GM20431 (cell line): Measurements from ENCODE around the gene NECTIN1.

ENCODE experiments used
- in situ Hi-C: fragments of 300-500 bp; cut with MseI, MboI; formaldehyde crosslinking; loops from one replicate; pipeline ENCODE4 v1.15.0; 2020; ENCODE audit warnings: low sequenced_read_pairs; ENCODE audit not compliant: unreplicated experiment

NECTIN1 gene

DNA sequence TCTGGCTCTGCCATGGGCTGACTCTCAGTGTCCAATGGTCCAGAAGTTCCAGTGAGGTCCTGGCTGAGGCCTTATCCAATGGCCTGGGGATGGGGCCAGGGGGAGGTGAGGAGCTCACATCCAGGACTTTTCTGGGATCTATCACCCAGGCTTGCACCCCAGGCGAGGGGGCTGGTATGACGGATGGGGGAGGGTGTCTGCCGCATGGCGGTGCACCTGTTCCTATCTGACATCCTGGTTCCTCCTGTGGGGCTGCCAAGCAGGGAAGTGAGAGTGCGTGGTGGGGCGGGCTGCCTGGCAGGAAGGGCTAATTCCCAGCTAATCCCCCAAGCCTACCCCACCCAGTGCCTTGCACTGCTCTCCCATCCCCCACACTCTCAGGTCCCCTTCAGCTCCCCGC is 102.1 kb downstream of the NECTIN1 start:
- in situ Hi-C loops: no loop called here

DNA sequence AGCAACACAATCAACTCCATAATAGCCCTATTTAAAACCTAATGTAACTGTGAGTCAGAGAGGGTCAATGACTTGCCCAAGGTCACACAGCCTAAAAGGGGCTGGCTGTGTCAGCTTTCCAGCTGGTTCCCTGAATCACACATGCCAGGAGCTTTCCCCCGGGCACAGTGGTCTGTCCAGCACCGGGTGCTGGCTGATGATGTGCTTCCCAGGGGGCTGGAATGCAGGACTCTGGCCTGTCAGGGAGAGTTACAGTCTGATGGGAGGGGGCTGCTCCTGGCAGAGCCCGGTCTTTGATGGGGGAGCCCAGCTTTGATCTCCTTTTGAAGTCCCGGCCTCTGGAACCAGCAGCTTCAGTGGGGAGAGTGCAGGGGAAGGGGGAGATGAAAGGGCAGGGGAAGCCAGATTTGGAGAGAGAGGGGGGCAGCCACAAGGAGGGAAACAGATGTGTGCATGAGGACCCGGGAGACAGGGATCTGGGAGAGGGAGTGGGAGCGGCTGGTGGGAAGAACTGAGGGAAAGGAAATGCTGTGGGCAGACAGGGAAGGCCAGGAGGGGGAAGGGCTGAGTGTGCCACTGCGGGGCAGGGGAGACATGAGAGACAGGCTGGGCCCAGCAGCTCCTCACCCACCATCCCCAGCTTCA is 102.7 kb downstream of the NECTIN1 start:
- in situ Hi-C loops: no loop called here

DNA sequence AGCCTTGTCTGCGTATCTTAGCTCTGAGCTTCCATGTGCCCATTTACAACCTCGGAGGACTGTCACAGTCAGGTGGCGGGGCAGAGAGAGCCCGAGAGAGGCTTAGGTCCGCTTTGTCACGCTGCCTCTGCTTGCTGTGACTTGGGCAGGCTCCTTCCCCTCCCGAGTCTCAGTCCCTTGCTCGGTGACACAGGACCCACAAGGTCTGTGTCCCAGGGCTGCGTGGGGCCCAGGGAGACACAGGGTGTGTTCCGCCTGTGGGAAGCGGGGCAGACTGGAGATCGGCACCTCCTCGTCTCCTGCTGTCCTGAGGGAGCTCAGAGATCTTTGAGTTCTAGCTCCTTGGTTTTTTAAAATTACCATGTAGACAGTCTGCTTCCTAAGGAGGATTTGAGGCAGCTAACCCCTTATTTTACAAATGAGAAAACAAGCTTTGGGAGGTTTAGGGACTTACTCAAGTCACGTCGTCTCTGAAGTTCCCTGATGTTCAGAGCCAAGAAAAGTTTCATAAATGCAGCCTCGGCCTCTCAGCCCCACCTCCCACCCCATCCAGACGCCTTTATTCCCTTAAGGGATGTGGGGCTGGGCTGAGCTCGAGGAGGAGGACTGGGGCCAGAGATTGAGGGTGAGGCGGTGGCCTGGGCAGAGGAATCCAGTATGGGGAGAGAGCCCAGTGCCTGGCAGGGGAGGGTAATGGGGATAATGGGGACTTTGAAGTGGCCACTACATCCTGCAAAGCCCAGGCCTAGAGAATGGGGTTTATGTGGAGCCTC is 103.6 kb downstream of the NECTIN1 start:
- in situ Hi-C loops: no loop called here

DNA sequence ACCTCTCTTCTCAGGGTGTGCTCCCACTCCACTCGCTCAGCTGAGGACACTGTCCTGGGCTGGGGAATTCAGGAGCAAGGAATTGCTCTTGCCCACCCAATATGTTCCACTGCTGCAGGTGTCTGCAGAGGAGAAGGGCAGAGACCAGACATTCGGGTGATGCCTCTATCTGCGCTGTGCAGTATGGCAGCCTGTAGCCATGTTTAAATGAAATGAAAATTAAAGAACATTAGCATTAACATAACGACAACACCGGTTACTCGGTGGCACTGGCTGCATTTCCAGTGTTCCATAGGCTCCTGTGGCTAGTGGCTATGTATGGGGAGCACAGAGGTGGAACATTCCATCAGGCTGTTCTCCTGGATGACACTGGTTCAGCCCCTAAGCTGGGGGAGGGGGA is 104.4 kb downstream of the NECTIN1 start:
- in situ Hi-C loops: no loop called here

DNA sequence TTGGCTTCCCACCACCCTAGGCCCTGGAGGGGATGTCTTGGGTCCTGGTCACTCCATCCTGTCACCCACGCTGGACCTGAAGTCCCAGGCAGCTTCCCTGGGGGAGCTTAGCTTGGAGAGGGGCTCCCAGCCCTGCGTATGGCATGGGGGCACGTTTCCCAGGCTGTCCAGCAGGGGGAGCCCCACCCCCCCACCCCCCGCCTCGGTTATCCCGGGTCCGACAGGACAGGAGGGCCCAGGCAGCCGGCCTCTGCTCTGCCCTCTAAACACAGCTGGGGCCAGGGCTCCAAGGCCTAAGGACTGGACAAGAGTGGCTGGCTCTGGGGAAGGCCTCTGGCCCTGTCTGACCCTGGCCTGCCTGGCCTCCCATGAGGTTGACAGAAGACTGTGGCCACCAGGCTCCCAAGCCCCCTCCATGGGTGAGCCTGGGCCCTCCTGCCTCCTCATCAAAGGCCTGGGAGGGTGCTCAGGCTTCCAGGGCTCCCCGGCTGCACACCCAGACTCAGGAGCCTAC is 104.8 kb downstream of the NECTIN1 start:
- in situ Hi-C loops: no loop called here

DNA sequence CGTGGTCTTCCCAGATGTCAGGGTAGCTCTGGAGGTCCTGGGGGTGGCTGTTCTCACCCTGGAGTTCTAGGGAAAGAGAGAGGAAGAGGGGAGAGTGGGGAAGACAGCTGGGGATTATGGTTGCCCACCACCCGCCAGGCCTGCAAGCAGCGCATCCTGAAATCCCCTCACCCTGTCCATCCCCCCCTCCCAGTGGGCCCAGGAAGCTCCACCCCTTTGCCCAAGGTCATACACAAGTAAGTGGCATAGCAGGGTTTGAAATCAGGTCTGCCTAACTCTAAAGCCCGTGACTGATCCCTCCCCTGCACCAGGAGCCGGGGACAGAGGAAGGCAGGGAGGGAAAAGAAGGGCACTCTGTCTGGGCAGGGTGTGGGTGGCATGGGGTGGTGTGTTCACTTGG is 105.3 kb downstream of the NECTIN1 start:
- in situ Hi-C loops: no loop called here

DNA sequence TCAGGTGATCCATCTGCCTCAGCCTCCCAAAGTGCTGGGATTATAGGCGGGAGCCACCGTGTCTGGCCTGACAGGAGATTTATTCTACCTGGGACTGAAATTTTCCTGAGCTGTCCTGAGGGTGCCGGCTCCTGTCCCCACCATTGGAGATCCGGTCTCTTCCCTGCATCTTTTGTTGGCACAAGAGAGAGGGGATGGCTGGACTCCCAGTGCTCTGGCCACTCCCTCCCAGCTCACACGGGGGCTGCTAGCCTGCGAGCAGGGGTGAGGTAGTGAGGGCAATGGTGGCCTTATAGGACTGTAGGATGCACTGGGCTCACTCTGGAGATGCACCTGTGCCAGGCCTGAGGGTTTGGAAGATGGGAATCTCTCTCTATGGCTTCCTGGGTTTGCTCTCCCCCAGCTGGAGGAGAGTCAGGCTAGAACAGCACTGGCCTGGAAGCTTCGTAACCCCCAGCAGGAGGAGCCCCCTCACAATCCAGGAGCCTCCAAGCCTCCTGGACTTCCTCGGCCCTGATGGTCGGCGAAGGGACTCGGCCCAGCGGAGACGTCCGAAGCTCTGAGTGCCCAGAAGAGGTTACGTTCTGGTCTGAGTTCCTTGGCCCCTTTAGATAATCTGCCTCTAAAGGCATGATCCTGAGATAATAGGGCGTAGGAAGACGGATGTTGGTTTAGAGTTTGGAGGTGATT is 106.4 kb downstream of the NECTIN1 start:
- in situ Hi-C loops: no loop called here

DNA sequence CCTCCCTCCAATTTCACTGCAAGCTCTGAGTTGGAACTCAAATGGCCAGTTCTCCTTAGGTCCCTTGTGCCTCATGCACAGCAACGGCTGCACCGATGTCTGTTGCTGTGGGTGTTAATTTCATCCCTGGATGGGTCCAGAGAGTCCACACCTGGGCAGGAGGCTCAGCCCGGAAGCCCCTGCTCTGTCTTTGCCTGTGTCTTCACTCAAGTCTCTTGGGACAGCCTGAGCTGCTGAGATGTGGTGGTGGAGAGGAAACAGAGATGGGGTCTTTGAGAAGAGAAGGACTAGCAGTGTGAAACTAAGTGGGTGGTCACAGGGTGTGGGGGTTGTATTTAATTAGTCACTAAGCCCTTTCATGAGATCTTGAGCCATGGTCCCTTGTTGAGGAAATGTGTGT is 109.3 kb downstream of the NECTIN1 start:
- in situ Hi-C loops: no loop called here

DNA sequence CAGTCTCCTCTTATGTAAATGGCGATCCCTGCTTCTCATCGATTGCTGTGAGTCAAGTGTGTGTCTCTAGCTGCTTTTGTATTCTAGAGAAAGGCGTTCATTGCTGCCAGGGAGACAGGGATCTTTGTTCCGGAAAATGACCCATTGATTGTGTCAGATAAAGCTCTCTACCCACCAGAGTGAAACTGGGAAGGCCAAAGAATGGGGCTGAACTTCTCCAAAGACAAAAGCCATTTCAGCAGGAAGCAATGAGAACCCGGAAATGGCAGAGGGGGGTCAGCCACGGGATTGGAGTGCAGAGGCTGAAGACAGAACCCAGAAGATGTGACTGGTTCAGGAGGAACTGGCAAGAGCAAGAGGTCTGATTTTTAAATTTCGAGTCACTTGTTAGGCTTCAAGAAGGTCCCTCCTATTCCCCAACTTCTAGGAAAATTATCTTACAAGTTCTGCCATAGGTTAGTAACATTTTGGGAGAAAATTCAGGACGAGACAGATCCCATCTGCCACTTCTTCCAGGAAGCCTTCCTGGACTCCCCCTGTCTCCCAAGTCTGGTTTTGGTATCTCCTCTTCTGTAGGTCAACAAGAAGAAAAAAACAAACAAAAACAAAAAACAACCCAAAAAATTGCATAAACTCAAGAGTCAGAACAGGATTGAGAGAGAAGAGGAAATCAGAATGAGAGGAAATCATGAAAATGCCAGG is 110.6 kb downstream of the NECTIN1 start:
- in situ Hi-C loops: no loop called here

DNA sequence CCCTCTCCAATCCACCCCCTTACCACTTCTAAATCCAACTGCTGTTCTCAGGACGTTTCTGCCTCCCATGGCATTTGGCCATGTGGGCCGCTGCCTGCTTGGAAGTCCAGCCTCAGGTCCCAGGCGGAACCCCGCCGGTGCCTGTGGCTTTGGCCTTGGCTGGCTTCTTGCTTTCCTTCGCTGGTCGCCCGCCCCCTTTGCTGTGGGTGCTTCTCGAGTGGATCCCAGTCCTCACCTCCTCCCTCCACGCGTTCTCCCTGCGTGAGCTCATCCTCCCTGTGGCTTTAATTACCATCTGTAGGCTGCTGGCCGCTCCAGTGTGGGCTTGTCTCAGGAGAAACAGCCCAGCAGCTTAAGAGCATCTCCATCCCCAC is 111.7 kb downstream of the NECTIN1 start:
- in situ Hi-C loops: no loop called here

DNA sequence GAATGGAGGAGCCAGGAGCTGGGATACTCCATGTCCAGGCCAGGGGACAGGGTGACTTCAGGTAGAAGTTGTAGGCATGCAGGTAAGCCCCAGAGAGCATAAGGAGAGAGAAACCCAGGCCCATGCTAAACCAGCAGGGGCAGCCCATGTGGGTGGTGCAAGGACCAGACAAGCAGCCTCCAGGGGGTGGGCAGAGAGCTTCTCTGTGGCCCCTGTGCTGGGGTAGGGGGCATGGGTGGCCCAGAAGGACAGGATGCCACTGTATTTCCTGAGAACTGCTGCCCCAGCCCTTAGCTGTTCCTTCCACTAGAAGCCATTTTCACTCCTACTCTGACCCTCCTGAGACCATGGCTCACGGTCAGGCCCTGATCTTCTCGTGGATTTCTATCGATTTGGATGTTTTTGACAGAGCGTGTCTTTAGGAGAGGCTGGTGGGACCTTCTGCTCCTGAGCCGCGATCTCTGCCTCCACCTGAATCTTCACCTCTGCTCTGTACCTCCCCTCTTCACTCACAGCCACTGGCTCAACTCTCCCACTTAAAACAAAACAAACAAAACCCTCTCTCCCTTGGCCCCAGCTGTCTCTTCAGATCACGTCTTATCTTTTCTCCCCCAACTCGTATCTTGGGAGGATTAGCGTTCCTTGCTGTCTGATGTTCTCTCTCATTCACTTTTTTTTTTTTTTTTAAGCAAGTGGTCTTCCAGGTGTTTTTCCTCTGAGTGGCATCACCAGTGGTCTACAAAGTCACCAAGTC is 112.2 kb downstream of the NECTIN1 start:
- in situ Hi-C loops: no loop called here

DNA sequence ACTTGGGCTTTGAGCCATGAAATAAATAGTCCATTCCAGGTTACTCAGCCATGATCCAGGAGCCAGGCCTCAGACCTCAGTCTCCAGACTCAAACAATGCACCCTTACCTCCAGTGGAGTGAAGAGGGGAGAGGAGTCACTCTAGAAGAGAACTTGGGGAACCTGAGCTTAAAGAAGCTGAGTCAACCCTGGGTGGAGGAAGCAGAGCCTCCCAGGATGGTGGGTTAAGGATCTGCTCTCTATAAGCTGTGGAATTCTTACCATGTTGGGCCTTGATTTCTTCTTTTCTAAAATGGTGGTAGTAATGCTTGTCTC is 113.2 kb downstream of the NECTIN1 start:
- in situ Hi-C loops: no loop called here

DNA sequence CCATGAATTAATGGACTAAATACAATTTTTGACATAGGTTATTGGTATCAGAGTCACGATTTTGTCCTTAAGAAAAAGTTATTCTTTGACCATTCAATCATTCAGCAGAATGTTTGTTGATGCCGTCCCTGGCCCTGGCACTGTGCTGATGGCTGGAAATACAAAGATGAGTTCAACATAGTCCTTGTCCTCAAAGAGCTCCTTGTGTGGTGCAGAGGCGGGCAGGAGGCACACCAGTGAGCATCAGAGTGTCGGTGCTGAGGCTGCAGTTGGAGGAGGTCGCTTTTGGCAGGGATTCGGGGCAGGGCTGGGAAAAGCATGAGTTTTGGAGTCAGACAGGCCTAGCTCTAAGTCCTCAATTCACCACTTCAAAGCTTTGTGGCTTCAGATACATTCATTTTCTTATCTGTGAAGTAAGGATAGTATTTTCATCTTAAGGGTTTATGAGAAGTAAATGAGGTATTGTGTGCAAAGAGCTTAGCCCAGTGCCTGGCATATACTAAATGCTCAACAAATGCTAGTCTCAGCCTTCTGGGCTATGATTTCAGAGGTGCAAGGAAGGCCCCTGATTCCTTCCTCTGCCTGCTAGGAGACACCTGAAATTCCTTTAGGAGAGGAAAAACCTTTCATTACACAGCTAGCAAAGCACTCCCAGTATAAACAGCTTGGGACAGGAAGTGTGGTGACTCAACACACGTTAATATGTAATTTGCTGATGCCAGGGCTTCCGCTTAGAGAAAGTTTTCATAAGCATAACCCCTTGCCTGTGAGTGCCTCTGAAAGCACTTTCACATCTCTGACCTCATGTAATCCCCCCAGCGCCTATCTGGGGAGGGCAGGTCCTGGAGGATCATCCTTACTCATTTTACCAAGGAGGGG is 113.8 kb downstream of the NECTIN1 start:
- in situ Hi-C loops: no loop called here

DNA sequence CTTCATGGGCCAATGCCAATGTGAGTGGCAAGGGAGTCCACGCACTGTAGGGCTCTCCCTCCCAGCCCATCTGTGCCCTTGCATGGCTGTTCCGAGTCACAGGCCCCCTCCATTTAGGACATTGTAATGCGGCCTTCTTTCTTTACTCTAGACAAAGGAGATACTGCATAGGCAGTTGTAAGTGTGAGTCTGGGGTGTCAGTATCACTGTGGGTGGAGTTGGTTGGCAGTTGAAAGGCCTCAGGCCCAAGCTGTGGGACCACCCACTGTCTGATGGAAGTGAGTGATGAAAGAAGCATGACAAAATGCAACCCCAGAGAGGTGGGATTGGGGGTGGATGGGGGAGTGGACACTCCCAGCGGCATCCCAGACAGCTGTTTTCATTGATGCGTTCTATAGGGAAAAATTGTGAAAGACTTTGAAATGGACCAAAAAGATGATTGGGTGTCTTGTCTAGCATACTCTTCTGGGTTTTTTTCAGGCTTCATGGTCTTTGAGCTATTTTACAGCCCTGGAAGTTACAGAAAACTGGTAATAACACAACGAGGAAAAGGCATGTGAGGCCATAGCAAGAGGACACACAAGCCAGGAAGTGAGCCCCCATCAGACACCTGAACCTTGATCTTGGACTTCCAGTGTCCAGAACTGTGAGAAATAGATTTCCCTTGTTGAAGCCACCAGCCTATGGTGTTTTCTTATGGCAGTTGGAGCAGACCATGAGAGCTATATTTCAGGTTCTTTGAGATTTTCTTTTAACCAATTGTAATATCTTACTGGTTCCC is 114.6 kb downstream of the NECTIN1 start:
- in situ Hi-C loops: no loop called here

DNA sequence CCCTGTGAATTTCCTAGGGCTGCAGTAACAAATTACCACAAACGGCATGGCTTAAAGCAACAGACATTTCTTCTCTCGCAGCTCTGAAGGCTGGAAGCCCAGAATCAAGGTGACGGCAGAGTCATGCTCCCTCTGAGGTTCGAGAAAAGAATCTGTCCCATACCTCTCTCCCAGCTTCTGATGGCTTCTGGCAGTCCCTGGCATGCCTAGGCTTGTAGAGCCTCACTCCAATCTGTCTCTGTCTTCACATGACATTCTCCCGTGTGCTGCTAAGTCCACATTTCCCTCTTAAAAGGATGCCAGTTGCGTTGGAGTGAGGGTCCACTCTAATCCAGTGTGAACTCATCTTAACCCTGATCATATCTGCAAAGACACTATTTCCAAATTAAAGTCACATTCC is 116.2 kb downstream of the NECTIN1 start:
- in situ Hi-C loops: no loop called here

DNA sequence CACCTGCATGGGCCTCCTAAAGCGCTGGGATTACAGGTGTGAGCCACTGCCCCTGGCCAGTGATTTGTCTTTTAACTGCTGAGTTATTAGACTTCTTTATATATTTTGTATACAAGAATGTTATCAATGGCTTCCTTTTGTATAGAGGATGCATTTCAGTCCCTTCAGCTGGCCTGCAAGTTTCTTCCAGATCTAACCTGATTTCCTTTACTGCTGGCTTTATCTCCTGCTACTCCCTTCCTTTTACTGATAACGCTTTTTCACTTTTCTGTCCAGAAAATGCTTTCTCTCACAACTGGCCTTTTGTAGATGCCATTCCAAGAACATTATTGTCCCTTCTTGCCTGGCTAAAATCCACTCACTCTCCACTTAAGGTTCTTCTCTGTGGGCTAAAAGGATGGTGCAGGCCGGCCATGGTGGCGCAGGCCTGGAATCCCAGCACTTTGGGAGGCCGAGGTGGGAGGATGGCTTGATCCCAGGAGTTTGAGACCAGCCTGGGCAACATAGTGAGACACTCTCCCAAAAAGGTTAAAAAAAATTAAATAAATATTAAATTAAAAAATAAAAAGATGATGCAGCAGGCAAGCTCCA is 118.1 kb downstream of the NECTIN1 start:
- in situ Hi-C loops: no loop called here

DNA sequence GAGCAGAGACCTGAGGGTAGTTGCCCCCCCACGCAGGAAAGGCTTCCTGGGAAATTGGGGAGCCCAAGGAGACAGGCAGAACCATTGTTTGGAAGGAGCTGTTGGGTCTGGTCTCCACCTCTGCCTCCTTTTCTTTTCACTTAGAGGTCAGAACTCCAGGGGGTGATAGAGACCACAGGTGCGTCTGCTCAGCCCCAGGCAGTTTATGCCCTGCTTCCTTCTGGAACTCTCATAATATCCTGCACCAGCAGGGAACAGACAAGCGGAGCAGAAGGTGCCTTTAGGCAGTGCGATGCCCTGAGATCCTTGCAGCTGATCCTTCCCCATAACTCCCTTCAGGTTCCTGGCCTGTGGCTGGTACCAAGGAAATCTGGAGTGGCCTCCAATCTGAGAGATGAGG is 120.2 kb downstream of the NECTIN1 start:
- in situ Hi-C loops: no loop called here

DNA sequence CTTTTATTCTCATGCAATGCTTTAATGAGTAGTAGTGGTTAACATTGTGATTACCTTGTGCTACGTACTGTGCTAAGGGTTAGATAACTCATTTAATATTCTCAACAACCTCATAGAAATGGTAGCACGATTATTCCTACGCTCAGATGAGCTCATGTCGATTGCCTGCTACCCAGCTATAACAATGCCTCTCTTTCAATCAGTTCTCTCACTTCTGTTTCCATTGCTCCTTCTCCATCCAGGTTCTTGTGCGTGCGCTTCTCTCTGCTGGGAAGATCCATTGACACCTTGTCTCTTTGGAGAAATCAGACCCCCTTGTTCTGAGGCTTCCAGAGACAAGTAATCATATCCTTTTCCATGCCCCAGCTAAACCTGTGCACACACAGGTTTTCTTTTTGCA is 120.8 kb downstream of the NECTIN1 start:
- in situ Hi-C loops: no loop called here
